SHP77 (cell line): Measurements from ENCODE around the gene PAN2.
"Not testable (repeated sequence)": the region's sequence is repeated elsewhere in the genome, so short reads cannot be mapped to it uniquely, and the experiment has no call there.

Experiments used
- DNase-seq, 2 experiments: peaks; one replicate each; lab custom pipeline; 2025; lab: John Stamatoyannopoulos, UW

Gene PAN2

DNA sequence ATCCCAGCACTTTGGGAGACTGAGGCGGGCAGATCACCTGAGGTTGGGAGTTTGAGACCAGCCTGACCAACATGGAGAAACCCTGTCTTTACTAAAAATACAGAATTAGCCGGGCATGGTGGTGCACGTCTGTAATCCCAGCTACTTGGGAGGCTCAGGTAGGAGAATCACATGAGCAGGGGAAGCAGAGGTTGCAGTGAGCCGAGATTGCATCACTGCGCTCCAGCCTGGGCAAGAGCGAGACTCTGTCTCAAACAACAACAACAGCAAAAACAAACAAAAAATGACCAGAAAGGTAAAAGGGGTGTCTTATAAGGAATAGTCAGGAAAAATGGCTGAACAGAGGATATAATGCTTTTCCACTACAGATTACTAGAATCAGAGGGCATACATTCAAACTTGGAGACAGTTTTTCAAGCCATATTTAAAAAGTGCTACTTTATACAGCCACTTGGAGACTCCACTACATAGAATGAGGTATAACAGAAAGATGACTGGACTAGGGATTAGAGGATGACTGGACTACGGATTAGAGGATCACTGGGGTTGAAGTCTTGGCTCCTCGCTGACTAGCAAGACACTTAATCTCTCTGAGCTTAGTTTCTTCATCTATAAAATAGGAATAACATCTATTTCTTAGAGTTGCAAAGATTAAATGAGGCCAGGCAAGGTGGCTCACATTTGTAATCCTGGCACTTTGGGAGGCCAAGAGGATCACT is 28.8 kb downstream of the PAN2 start:
- DNase-seq: no peak

DNA sequence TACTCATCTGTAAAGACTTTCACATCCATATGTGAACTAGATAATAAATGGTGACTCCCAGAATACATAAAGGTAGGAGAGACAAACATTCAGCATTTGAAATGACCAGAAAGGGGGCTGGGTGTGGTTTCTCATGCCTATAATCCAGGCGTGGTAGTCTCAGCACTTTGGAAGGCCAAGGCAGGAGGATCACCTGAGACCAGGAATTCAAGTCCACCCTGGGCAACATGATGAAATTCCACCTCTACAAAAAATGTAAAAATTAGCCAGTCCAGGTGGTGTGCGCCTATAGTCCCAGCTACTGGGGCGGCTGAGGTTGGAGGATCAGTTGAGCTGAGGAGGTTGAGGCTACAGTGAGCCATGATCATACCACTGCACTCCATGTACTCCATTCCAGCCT is 29.5 kb downstream of the PAN2 start:
- DNase-seq: no peak

DNA sequence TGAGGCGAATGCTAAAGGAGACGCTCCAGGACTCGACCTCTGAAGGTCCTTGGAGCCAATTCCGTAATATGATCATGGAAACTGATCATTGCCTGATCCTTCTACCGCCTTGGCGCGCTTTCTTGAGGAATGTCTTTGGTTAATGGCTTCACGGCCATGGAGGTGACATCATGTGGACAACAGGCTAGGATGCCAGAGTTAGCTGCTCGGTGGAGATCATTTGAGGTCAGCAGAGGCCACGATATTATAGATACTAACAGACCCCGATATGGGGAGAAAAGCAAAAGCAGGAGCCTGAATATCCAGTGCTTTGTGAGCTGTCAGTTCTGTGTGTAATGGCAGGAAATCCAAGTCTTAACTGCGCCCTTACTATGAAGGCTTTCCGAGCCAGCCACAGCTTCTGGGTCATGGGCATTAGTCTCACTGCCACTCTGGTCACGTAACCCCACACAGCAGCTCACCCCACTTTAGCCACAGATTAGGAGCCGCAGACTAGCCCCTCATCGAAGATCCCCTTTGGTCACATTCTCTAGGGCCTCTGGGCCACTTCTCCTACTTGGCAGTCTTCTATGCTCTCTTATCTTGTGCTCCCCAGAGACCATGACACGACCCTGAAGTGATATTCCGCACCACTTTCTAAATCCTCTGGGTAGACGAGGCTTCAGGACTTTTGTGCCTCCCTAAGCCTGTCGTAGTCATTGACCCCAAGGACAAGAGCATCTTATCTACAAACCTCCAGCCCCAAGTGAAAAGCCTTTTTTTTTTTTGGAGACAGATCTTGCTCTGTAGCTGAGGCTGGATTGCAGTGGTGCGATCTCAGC is 32.9 kb downstream of the PAN2 start:
- DNase-seq: peak in 1 of 2 experiments; percentile 71

DNA sequence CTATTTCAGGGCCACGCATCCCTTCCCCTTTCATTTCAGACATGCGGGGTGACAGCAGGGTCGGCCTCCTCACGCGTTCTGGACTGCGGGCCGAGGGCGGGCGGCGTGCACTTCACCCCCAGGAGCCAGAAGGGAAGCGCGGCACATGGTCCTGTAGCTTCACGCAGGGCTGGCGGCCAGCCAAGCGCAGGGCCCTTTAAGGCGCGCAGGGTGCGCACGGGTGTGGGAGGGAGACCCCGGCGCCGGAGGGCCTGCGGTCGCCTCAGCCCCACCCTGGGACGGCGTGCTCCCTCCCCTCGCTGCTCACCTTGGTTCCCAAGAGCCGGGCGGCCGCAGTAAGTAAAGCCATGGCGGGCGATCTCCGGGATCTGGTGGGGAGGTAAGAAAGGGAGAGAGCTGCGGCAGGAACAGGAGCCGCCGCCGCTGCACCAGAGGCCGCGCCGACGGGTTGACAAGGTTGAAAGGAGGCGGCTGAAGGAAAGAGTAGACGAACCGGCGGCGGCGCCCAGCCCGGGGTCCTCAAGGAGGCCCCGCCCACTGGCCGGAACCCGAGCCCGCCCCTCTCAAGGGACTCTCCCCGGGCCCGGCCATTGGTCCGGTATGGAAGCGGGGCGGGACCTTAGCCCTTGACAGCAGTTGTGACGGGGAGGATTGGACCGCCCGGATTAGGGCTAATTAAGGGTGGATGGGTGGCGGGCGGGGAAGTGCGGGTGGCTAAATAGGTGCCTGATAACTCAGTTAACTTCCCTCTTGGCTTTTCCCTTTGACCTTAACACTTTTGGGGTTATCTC is 33.8 kb downstream of the PAN2 start, which contains the start of gene CS:
Gene CS, minus strand, starts transcription at position 478 of the 791 bp plus-strand sequence. Its CDS starts 129 bp downstream, at position 349.
- peak; percentile 97 for DNase-seq

DNA sequence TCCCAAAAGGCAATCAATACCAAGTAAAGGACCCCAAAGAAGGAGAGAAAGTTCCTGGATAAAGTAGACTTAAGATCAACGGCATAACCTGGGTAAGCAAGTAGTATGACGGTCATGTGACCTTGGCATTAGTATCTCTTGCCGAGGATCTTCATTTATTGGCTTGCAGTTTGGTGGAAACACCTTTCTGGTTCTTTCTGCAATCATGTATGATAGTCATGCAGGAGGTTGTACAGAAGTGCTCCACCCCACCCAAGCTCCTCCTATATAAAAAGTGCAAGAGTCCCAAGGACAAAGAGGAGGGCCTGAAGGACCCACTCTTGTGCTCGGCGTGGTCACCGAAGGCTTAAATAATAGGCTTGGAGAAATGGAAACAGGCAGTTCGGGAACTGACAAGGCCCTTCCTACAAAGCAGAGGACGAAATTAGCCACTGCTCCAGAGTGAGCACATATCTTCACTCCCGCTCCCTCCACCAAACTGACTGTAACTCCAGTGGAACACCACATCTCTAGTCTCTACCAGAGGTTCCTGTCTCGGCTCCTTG is 34.4 kb downstream of the PAN2 start:
- DNase-seq: no peak

DNA sequence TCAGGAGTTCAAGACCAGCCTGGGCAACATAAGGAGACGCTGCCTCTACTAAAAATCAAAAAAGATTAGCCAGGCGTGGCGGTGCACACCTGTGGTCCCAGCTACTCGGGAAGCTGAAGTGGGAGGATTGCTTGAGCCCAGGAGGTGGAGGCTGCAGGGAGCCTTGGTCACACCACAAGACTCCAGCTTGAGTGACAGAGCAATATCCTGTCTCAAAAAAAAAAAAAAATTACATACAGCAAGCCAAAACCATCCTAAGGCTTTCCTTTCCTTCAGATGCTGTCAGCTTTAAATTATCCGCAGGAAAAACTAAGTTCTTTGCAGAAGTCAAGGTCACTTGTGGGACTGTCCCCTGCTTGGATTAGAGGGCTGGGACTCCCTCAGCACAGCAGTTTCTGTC is 35.0 kb downstream of the PAN2 start:
- DNase-seq: no peak

DNA sequence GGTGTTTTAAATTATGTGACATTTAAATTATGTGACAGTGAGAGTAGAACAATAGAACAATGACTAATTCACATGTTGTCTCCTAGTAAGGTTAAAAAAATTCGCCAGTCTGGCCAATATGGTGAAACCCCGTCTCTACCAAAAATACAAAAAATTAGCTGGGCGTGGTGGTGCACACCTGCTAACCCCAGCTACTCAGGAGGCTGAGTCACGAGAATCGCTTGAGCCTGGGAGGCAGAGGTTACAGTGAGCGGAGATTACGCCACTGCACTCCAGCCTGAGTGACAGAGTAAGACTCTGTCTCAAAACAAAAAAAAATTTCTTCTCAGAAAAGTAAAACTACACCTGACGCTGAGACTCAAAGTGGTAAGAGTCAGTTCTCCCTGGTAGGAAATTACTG is 36.4 kb downstream of the PAN2 start:
- no peak for DNase-seq

DNA sequence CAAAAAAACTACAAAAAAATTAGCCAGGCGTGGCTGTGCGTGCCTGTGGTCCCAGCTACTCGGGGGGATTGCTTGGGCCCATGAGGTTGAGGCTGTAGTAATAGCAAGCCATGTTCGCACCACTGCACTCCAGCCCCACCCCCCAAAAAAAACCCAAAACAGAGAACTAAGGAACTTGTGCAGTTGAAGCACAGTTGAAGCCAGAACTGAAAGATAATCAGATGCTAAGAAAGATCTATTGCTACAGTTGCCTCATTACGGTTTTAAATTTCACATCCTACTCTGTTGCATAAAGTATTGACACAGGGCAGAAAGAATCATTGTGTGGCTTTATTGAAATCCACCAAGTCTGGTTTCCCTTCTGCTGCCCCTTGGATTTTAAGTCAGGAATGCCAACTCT is 37.5 kb downstream of the PAN2 start:
- no peak for DNase-seq

DNA sequence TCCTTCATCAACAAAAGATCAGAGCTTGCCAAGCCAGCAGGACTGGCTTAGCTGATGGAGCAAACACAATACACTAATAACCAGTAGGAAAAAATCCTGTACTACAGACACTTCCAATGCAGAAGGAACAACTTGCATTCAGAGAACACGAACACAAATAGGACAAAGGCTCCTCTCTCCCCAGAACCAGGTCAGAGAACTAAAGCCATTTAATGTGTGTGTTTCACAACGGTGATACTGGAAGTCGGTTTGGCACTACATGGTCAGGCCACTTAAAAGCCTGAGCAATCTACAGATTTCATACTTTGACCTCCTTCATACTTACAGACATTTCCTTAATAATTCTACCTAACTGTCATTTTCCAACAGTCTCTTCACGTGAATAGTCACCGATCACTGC is 40.0 kb downstream of the PAN2 start:
- DNase-seq: no peak

DNA sequence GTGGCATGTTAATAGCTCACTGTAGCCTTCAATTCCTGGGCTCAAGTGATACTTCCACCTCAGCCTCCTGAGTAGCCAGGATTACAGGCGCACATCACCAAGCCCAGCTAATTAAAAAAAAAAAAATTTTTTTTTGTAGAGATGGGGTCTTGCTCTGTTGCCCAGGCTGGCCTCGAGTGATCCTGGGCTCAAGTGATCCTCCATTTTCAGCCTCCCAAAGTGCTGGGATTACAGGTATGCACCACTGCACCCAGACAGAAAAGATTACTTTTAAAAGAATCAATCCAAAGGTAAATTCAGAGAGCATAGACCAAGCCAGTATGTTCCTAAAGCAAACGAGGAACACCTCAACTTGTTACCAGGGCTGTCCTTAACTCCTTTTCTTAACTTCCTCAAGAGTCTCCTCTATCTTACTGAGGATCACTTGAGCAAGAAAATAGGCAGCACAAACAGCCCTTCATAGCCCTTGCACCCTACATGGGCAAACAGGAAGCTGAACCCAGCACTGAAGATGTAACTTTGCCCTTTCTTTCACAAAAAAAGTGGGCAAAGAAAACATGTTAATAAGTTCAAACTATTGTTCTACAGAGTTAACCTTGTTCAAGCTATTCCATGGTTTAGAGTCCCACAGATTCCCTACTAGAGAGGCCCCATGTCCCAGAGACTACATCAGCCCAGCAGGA is 45.0 kb downstream of the PAN2 start:
- no peak for DNase-seq

DNA sequence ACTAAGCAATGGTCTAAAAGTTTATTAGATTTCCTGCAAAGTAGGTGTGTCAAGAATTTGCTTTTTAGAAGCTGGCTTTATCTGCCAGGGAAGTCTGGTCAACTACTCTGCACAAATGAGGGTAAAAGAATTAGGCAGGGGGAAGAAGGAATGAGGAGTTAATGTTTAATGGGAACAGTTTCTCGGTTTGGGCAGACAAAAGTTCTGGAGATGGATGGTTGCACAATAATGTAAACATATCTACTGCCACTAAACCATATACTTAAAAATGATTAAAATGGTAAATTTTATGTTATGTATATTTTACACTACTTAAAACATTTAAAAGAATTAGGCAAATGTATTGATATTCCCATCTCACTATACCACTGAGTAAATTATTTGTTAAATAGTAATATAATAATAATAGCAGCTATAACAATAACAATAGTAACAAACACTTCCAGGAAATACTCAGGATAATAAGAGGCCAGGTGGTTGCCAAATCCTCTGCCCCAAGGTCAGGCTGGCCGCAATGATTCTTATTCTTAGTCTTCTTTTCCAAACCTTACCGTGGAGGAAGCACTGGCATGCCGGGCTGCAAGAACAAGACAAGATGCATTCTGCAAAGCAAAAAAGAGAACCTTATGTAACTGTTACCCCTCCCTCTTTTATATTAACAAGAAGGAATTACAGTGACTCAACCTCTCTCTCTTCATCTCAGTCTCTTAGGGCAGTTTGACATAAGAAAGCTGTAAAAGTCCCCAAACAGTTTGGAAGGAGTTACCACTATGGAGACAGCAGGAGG is 47.6 kb downstream of the PAN2 start:
- DNase-seq: no peak

DNA sequence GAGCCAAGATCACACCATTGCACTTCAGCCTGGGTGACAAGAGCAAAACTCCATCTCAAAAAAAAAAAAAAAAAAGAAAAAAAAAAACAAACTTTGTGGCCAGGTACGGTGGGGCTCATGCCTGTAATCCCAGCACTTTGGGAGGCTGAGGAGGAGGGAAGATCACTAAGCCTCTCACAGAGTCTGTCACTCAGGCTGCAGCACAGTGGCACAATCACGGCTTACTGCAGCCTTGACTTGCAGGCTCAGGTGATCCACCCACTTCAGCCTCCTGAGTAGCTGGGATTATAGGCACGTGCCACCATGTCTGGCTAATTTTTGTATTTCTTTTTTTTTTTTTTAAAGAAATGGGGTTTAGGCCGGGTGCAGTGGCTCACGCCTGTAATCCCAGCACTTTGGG is 49.5 kb downstream of the PAN2 start:
- not testable (repeated sequence) for DNase-seq

DNA sequence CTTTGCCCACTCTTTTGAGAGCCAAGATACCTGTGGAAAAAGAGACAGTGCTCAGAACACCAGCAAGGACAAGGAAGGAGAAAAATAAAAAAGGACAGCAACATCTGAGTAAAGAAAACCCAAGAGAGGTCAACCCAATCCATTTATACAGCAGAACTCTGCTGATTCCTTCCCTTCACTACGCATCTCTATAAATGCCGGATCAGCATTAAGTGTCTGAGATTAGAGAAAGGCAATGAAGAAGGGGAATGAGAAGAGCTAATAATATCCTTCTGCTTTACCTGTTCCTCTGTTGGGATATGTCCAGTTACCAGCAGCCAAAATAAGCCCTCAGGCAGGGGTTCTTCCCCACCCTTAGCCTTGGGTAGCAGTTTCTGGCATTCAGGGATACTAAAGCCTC is 51.2 kb downstream of the PAN2 start:
- no peak for DNase-seq

DNA sequence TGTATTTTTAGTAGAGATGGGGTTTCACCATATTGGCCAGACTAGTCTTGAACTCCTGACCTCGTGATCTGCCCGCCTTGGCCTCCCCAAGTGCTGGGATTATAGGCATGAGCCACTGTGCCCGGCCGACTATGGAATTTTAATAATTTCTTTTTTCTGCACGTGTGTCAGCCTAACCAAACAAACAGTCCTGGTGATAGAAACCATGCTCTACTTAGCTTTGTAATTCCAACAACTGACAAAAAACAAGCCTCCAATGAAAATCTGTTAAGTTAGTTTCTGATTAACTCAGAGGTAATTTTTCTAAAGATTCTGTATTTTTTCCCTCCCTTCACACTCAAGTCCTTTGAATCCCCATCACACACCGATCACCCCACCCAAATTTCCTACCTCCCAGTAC is 51.8 kb downstream of the PAN2 start:
- no peak for DNase-seq

DNA sequence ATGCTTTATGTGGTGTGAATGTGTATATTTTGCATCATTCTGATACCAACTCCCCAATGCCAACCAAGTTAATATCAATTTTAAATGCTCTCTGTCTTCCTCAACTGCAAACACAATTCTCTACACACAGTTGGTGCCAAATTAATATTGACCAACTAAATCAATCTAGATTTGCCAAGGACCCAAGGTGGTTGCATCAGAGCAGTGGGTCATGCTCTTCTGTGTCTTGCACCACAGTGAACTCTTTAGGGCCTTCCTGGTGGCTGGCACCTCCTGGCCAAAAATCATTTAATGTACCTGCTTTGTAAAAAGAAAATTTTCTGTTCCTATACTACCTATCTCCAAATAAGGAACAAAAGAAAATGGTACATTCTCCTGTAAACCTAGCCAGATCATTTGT is 53.0 kb downstream of the PAN2 start:
- no peak for DNase-seq

DNA sequence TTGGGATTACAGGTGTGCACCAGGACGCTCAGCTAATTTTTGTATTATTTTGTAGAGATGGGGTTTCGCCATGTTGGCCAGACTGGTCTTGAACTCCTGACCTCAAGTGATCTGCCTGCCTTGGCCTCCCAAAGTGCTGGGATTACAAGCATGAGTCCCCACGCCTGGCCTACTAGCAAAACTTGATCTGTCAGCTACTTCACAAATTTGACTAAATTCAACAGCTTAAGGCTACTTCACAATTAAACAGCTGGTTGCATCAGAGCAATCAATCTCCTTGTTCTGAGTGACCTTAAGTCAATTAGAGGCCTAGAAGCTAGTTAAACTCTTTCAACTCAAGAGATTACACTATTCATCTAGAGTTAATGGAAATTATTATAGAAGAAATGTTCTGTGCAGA is 54.9 kb downstream of the PAN2 start:
- DNase-seq: no peak

DNA sequence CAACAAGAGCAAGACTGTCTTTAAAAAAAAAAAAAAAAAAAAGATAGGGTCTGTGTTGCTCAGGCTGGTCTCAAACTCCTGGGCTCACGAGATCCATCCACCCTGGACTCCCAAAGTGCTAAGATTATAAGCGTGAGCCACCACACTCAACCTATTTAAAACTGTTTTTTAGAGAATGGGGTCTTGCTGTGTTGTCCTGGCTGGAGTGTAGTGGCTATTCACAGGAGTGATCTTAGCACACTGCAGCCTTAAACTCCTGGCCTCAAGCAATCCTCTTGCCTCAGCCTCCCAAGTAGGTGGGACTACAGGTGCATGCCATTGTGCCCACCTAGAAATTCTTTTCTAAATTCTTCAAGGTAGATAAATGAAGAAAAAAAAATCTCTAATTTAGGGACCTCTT is 59.5 kb downstream of the PAN2 start:
- no peak for DNase-seq

DNA sequence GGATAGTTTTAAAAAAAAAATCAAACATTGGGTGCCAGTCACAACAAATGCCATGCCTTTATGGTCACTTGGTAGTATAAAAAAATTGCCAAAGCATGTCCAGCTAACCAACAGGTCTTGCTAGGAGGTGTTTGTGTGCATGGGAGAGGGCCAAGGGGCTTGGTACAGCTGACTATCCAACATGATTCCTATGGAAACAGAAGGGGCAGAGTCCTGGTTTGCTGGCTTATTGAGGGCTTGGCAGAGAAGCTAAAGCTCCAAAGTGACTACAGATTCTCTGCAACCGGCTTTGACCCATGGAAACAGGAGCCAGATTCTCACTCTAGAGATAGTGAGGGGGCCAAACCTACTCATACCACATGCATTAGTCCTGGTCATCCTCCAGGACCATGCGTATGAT is 61.3 kb downstream of the PAN2 start:
- DNase-seq: not testable (repeated sequence)

DNA sequence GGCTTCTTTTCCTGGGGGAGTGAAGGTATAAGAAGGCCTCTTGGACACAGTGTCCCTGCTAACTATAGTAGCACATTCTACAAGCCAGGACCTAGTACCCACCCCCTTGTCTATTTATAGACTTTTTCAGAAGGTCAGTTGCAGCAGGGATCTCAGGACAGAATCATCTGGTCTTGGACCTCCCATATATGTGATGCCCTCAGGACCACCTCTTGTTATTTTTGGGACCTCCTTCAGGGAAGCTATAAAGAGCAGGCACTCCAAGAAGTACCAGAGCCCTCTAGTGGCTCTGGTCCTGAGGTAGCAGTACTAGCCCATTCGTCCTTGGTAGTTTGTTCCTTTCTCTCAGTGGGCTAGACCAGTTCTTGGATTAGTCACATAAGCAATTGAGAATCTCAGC is 62.8 kb downstream of the PAN2 start:
- no peak for DNase-seq

DNA sequence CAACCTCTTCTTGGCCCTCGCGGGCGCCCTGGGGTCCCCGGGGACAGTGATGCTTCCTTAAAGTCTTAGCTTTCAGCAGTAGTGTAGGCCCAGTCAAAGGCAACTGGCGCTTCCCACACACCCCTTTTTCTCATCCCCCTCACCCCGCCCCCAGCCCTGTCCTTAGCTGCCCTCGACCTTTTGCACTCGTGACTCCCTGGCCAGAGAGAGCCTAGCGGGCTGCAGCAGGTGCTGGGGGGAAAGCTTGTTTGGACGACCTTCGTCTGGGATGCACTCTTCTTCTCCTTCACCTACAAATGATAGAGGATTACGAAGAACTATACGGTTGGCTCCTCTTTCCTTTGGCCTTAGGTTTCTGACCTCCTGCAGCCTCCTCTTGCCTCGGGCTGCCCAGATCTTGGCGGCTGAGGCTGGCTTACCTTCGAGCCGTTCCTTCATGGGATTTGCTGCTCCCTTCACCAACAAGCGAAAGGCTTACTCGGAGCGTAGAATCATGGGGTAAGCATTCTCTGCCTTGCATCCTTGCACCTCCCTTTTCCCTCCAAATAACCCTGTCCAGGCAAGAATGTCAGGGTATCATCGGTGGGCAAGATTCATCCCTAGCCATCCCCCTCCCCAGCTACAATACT is 66.2 kb downstream of the PAN2 start:
- no peak for DNase-seq
